ENCODE data around the gene PSMD5.
"Not testable (repeated sequence)": the region's sequence is repeated elsewhere in the genome, so short reads cannot be mapped to it uniquely, and the experiment has no call there.

PSMD5 gene

DNA sequence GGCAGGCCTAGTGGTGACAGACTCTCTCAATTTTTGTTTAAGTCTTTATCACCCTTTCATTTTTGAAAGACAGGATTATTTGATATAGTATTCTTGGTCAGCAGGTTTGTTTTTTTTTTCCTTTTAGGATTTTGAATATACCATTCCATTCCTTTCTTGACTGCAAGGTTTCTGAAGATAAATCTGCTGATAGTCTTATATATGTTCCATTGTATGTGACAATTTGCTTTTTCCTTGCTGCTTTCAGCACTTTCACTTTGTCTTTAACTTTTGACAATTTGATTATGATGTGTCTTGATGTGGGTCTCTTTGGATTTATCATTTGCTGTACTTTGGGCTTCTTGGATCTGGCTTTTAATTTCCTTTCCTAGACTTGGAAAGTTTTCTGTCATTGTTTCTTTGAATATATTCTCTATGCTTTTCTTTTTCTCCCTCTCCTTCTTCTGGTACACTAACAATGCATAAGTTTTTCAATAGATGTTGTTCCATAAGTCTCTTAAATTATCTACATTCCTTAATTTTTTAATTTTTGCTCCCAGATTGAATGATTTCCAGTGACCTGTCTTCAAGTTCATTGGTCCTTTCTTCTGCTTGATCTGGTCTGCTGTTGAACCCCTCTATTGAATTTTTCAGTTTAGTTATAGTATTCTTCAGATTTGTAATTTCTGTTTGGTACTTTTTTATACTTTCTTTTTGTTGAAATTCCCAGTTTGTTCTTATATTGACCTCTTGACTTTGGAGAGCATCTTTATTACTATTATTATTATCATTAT lies 34.9 kb downstream of the PSMD5 start:
- DNase-seq (ENCODE audit: low read depth): no peak

DNA sequence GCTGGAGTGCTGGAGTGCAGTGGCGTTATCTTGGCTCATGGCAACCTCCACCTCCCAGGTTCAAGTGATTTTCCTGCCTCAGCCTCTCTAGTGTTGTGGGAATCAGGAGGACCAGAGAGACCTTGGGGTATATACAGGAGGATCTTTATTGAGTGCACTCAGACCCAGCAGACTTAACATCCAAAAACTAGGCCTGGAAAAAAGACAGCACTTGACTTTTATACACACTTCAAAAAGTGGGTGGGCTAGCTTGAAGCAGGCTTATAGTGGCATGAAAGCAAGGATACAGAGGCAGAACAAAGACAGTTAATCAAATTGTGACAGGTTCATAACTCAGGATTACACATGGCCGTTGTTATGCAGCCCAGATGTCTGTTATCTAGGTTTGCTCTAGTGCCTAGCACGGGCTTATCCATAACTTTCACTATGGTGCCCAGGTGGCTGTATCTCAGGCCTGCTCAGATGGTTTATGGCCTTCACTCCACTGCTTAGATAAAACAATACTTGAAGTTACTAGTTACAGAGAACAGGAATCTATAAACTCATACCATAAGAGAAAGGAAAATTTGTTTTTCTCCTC lies 37.8 kb downstream of the PSMD5 start:
- DNase-seq (ENCODE audit: low read depth): not testable (repeated sequence)

DNA sequence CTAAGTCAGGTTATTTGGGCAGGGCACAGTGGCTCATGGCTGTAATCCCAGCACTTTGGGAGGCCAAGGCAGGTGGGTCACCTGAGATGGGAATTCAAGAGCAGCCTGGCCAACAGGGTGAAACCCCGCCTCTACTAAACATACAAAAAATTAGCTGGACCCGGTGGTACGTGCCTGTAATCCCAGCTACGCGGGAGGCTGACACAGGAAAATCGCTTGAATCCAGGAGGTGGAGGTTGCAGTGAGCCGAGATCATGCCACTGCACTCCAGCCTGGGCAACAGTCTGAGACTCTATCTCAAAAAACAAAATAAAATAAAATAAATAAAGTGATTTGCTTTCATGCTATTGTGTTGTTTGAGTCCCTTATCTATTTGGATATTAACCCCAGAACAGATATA lies 41.3 kb downstream of the PSMD5 start:
- DNase-seq (ENCODE audit: low read depth): no peak

DNA sequence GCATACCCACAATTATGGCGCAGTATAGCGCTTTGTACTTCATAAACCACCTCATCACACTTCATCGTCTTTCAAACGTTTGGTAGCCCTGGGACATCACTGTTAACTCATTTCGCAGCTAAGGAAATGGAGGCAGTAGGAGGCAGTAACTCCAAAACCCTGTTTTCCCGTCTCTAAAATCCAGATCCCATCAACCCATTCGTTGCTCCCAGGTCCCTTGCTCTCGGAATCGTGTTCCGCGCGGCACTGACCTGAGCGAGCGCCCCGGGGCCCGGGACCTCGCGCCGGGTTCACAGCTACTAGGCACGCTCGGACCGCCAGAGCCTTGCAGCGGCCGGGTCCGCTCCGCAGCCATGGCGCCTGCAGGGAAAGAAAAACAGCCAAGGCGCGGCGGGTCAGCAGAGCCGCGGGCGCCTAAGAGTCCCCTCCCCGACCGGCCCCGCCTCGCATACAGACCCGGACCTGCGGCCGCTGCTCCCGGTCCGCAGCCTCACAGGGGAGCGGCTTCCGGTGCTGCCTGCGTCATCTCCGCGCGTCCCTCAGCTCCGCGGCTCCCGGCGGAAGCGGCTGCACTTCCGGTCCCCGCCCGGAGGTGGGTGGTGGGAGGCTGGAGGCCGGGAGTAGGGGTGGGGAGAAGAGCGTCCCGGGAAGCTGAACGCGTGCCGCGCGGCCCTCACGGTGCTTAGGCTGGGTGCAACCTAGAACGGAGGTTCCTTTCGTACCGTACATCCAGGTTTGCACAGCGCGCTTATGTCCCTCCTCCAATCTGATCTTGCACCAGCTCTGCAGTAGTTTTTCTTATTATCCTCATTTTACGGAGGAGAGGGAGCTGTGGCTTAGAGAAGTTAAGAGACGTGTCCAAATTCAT lies 49.6 kb downstream of the PSMD5 start, which contains the start of gene FBXW2:
Gene FBXW2, minus strand, starts transcription at position 519 of the 868 bp plus-strand sequence. CDS start 5,158 bp downstream, outside the sequence.
- DNase-seq (ENCODE audit: low read depth): peak; percentile 69

DNA sequence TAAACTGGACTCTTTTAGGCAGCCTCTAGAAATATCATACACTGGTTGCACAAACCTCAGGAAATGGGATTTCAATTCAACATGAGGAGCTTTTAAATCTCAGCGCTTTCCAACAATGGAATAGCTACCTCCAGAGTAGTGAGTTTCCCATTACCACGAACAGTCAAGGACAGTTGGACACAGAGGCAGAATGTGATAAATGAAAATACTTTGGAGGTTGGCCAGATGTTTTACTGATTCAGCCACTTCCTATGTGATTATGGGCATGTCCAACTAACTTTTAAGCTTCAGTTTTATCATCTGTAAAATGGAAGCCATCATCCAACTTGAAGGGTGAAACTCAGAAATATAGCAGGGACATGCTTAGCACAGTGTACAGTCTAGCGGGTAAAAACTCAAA lies 51.6 kb downstream of the PSMD5 start:
- DNase-seq (ENCODE audit: low read depth): no peak

DNA sequence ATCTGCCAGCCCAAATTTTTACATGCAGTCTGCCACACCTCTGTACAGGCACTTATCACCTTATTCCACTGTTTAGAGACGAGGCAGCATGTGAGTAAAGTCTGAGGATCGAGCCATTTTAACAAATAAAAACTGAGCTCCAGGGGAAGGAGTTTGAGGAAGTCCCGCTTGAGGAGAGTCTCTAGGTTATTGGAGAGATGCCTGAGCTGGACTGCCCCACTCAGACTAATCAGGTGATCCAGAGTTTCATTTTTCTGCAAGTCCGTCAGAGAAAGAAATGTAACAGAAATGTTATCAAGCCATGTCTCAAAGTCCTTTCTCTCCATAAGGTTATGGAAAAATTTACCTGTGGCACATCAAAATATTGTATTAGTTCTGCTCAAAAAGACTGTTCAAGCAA lies 54.8 kb downstream of the PSMD5 start:
- DNase-seq (ENCODE audit: low read depth): no peak

DNA sequence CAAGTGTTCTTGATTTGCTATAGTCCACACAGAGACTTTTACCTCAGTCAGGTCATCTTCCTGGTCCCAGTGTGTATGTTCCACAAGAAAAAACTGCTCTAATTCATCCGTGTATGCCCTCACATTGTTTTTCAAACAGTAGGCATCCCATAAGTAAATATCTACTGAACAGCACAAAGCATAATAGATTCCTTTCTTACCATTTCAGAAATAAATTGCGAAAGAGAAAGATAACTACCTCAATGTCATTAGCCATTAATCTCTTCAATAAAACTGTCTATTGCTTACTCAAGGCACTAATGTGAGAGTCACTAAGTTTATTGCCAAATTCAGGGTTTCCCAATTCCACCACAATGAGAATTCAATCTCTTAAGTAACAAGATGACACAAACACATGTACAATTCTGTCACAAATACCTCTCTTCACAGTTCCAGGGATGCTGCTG lies 59.1 kb downstream of the PSMD5 start:
- no peak for DNase-seq (ENCODE audit: low read depth)

DNA sequence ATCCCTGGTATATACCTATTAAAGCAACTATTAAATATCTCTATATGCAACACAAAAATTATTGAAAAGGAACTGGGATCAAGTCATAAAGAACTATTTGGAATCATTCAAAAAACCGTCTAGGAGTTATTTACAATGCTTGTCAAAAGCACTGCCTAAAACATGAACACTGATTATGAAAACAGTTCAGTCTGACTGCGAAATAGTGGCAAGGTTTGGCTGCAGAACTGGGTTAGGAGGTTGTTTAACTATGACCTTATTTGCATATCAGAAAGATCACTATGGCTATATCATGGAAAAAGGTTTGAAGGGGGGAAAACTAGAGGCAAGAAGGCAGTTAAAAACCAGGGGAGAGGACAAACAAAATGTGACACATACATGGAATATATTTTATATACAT lies 61.5 kb downstream of the PSMD5 start:
- DNase-seq (ENCODE audit: low read depth): no peak

DNA sequence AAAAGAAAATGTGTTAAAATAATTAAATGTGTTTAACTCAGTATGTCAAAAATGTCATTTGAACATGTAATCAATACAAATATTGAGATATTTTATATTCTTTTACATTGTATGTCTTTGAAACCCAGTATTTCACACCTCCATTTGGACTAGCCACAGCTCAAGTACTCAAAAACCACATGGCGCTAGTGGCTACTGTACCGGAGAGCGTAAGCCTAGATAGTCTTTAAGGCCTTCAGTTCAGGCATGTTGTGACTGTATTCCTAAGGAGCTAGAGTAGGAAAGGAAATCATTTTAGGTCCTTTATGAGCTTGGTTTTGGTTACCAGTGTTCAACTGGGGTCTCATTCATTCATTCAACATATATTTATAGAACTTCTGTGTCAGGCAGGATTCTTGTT lies 62.4 kb downstream of the PSMD5 start:
- no peak for DNase-seq (ENCODE audit: low read depth)

DNA sequence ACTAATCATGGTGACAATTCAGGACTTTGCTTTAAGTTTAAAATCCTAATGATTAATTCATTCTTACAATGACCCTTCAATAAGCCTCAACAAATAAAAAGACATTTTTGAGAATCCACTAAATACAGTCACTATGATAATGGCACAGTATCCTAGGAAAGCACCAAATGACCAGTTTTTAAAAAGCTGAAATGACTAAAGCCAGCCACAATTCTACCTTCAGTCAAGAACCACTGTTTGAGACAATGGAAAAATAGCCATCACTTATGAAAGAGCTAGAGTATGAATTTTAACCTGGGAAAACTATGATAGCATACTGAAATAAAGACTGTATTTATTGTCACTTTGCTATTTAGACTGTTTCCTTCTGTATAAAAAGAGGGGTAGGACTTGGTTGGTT lies 63.5 kb downstream of the PSMD5 start:
- no peak for DNase-seq (ENCODE audit: low read depth)

DNA sequence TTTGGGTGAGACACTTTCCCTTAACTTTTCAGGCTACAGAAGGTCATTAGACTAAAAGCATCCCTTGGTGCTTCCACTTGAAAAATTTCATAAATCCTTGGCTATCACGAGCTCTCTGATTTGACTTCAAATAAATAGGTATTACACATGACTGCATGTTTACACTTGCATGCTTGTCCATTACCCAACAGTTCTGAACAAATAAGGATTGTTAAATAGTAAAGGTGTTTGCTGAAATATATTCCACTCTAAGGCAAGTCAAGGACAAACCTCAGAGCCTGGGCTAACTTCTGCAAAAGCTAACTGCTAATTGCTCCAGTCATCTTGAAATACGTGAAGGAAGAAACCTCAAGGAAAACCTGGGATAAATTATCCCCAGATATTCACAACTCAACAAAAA lies 64.0 kb downstream of the PSMD5 start:
- no peak for DNase-seq (ENCODE audit: low read depth)

DNA sequence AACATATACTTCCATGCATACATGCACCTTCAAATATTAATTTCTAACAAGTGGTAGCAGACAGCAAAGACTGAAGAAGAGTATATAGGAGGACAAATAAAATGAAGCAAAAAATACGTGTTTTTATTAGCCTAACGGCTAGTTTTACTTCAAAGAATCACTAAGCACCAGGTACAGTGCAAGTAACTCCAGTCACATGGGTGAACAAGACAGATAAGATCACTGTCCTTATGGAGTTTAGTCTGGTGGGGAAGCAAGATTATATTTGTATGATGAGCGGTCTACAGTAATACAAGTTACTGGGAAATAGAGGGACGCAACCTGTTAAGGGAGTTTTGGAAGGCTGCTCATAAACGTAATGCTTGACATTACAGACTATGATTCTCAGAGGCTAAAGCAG lies 65.5 kb downstream of the PSMD5 start:
- DNase-seq (ENCODE audit: low read depth): no peak

DNA sequence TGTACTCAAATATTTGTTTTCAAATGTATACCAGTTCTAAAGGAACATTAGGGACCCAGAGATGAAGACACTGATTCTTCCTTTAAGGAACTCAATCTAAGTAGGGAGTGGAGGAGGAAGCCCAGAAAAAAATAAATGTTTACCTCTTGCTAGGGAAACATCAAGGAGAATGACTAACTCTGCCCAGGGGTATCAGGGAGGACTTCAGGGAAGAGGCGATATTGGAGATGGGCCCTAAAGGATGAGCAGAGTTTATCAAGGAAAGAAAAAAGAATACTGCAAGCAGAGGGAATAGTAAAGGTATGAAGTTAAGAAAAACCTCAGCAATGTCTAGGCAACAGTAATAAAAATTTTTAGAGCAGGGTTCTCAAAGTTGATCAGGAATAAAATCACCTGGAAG lies 65.9 kb downstream of the PSMD5 start:
- no peak for DNase-seq (ENCODE audit: low read depth)

DNA sequence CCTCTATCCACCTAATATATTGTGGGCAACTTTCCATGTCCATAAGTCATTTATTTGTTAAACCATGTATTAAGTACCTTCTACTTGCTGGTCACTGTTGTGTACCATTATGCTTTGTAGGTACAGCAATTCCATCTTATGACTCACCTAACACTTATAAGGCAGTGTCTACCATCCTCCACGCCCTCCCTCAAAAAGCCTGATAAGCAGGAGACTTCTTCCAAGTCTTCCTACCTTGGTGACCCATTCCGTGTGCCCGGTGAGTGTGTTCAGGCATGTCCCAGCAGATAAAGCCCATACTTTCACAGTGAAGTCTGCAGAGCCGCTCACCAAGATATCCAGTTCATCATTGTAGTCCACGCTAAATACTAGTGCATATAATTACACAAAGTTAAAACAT lies 66.9 kb downstream of the PSMD5 start:
- no peak for DNase-seq (ENCODE audit: low read depth)

DNA sequence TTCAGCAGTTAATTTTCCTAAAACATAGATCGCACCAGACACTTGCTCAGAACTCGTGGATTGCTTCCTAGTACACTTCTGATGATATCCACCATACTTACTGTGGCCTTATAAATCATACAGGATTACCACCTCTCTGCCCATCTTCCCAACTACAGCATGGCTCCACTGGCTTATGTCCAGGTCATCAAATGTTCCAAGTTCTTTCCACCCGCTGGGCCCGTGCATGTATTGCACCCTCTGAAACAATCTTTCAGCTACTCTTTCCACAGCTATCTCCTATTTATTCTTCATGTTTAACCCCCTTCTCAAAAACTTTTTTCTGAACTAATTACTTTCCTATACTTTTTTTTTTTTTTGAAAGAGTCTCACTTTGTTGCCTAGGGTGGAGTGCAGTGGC lies 68.0 kb downstream of the PSMD5 start:
- no peak for DNase-seq (ENCODE audit: low read depth)

DNA sequence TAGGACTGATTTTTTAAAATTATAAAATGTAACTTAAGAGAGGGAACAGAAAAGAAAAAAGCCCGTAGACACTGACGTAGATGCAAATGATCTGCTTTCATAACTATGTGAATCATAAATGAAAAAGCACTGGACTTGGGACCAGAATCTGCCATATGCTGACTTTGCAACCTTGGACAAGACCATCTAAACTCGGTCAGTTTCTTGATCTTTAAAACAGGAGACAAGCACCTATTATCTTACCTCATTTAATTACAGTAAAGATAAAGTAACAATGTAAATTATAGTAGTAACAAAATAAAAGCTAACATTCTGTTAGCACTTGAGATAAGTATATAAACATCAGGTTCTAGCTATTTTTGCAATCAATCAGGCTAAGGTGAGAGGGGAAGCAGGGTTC lies 69.5 kb downstream of the PSMD5 start:
- no peak for DNase-seq (ENCODE audit: low read depth)

DNA sequence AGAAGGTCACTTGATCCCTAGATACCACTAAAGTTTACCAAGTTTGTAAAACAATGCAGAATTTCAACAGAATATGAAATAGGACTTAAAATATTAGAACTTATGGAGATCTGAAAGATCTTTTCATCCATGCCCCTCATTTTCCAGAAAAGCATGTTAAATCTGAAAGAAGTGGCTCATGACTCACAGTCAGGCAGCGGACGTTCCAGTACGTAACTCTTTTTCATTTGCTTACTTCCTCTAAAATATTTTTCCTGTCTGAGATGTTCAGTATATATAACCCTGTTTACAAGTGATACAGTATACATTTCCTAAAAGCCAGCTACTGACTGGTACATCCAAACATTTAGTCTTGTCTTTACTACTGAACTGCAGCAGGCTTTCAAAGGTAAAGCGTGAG lies 71.8 kb downstream of the PSMD5 start:
- DNase-seq (ENCODE audit: low read depth): no peak

DNA sequence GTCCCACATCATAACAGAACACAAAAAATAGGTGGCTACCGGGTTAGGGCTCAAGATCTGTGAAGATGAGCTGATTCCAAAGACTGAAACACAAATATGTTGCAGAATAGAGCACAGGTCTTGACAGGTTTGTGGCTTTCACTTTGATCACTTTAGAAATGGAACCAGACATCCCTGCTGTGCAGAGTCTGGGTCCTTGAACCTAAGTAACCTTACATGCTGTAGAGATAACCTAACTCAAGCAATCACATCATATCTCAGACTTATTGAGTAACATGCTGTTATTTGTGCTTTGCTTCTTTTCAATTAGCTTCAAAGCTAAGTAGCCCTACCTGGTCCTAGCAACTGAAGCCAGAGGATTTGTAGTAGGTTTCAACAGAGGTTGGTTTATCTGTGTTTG lies 73.8 kb downstream of the PSMD5 start:
- DNase-seq (ENCODE audit: low read depth): no peak

DNA sequence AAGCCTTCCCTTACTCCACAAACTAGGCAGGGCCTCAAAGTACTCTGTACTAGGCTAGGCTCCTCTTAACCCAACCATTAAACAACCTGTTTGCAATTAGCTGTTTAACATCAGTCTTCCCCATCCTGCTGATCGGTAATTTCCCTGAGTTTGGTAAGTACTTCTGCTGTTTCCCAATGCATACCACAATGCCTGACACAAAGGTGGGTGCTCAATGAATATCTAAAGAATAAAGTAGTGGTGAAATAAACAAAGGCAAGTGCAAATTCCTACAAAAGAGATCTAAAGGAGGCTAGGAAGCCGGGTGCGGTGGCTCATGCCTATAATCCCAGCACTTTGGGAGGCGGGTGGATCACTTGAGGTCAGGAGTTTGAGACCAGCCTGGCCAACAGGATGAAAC lies 74.5 kb downstream of the PSMD5 start:
- no peak for DNase-seq (ENCODE audit: low read depth)

DNA sequence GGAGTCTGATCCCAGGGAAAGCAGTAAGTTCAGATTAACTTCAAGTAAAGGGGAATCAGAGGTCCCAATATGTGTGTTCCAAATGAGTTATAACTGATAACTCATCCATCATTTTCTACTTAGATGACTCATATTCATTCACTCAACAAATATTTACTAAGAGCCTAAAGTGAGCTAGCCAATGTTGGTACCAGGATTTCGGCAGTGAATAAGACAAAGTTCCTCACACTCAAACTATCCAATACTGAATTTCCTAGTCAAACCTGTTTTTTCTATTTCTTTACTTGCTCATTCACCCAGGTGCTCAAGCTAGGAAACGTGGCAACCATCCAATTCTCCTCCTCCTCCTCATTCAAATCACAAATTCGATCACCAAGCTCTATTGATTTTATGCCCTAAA lies 75.3 kb downstream of the PSMD5 start:
- DNase-seq (ENCODE audit: low read depth): no peak

Measured in stimulated activated CD8-positive, alpha-beta memory T cell treated with anti-CD3 and anti-CD28 coated beads, Interleukin-12 subunit alpha, Interleukin-12 subunit beta, amount 100 ng/mL, for 1 hour (primary cell).